Retinal pigment epithelial cell (primary cell): ENCODE measurements around the gene RAD9A.

ENCODE experiments used
- DNase-seq: peaks from one replicate; pipeline ENCODE4 v3.0.0-alpha.2; 2010; ENCODE audit warnings: low read depth
- H3K4me3 ChIP-seq: 2 replicates; pipeline ENCODE4 v1.5.1; 2011; ENCODE audit warnings: mild to moderate bottlenecking, low read length, control low read depth, moderate library complexity
- TF ChIP-seq, protein P1 (sequence below): conservative IDR thresholded peaks from 2 replicates; pipeline ENCODE4 v1.5.1; 2011; ENCODE audit warnings: low read depth, low read length, control low read depth, inconsistent platforms

RAD9A gene

DNA sequence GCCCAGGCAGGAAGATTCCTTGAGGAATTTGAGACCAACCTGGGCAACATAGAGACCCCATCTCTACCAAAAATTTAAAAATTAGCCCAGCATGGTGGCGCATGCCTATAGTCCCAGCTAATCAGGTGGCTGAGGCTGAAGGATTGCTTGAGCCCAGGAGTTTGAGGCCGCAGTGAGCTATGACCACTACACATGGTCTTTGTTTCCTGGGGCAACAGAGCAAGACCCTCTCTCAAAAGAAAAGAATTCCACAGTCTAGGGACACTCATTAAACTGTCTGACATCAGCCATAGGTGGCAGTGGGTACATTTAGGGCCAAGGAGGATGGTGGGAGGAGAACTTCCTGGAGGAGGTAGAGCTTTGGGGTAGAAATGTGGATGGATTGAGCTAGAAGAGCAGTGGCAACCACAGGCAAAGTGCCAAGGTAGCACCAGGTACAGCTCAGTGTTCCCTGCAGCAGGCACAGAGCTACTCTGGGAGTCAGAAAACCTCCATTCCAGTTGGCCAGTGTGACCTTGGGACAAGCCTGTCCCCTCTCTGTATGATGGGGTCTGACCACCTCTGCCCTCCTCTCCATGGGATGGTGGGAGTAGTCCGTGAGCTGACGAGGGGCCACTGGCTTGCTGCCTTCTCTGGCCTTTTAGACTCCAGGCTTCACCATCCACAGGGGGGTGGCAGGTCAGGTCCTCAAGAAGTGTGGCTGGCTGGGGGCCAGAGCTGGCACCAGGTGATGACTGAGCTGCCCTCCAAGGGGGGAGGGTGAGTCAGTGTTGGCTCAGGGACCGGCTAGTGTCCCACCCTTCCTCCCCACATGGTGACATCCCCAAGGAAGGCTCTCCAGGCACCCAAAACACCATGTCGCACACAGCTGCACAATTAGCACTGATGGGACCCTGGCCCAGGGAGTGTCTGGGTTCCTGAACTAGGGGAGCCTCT lies 14.6 kb upstream of the RAD9A start:
- no peak overlapping the region for H3K4me3 ChIP-seq
- TF ChIP-seq, protein P1, sequence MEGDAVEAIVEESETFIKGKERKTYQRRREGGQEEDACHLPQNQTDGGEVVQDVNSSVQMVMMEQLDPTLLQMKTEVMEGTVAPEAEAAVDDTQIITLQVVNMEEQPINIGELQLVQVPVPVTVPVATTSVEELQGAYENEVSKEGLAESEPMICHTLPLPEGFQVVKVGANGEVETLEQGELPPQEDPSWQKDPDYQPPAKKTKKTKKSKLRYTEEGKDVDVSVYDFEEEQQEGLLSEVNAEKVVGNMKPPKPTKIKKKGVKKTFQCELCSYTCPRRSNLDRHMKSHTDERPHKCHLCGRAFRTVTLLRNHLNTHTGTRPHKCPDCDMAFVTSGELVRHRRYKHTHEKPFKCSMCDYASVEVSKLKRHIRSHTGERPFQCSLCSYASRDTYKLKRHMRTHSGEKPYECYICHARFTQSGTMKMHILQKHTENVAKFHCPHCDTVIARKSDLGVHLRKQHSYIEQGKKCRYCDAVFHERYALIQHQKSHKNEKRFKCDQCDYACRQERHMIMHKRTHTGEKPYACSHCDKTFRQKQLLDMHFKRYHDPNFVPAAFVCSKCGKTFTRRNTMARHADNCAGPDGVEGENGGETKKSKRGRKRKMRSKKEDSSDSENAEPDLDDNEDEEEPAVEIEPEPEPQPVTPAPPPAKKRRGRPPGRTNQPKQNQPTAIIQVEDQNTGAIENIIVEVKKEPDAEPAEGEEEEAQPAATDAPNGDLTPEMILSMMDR = no peak
- DNase-seq = no peak

- no peak overlapping the region for H3K4me3 ChIP-seq
- no peak for DNase-seq
- TF ChIP-seq, protein P1 = no peak
These were observed 13.2 kb upstream of the RAD9A start for GRCh38 chr11:67378544-67378943.

GRCh38 chr11:67379061-67380058 lies 12.4 kb upstream of the RAD9A start:
- no peak overlapping the region for H3K4me3 ChIP-seq
- TF ChIP-seq, protein P1 = no peak
- DNase-seq = no peak

GRCh38 chr11:67381244-67381972 lies 10.4 kb upstream of the RAD9A start:
- H3K4me3 ChIP-seq = no peak overlapping the region
- TF ChIP-seq, protein P1 = no peak

DNA sequence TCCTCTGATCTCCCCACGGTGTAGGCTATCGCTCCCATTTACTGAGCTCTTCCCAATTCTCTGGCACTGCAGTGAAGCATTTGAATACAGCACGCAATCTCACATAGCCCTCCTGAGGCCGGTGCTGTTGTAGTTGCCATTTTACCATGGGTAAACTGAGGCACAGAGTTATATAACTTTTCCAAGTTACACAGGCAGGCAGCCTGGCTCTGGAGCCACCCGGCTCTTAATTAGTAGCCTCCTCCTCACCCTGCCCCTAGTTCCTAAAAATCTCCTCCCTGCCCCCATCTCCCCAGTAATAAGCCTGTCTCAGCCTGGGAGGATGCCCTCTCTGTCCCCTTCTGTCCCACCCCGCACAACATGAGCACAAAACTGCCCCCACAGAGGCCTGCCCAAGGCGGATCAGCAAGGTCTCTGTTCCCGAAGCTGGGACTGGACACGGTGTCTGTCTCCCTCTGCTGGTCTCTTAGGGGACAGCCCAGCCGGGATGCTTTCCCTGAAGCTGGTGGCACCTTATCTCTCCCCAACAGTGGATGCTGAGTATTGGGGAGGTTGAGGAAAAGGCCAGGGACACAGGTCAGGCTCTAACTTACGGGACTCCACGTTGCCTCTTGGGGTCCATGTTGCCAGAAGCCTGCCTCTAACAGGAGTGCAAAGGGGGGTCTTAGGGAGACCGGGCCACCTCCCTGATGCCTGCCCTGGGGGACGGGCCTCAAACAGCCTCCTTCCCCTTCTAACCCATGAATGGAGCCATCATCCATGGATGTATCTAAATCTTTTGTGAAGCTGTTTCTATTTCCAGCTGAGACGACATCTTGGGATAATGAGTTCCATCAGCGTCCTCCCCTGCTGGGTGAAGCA lies 9.3 kb upstream of the RAD9A start:
- TF ChIP-seq, protein P1 = peak; percentile 99
- H3K4me3 ChIP-seq = no peak overlapping the region
- DNase-seq = no peak

More at GRCh38 chr11:67381244-67381972, 10.4 kb upstream of the RAD9A start:
- DNase-seq = no peak
